GM20431 (cell line): Measurements from ENCODE around the gene PTGER4.
"Not testable (repeated sequence)": the region's sequence is repeated elsewhere in the genome, so short reads cannot be mapped to it uniquely, and the experiment has no call there.

Experiments used
- in situ Hi-C: fragments of 300-500 bp; cut with MseI, MboI; formaldehyde crosslinking; loops from one replicate; pipeline ENCODE4 v1.15.0; 2020; ENCODE audit warnings: low sequenced_read_pairs; ENCODE audit not compliant: unreplicated experiment

PTGER4 gene

GRCh38 chr5:40687321-40687720, 7.6 kb downstream of the PTGER4 start:
- in situ Hi-C loops, result loop anchor here (10.0 to 25.0 kb wide), 2 partner anchors 733 to 1100 kb away; no protein-coding TSS in a partner anchor

GRCh38 chr5:40688127-40688761, 8.5 kb downstream of the PTGER4 start:
- in situ Hi-C loops, result loop anchor here (10.0 to 25.0 kb wide), 2 partner anchors 733 to 1101 kb away; no protein-coding TSS in a partner anchor

- in situ Hi-C loops, result loop anchor here (10.0 to 25.0 kb wide), 2 partner anchors 734 to 1102 kb away; no protein-coding TSS in a partner anchor
These were observed 9.3 kb downstream of the PTGER4 start for GRCh38 chr5:40688996-40689395.

DNA sequence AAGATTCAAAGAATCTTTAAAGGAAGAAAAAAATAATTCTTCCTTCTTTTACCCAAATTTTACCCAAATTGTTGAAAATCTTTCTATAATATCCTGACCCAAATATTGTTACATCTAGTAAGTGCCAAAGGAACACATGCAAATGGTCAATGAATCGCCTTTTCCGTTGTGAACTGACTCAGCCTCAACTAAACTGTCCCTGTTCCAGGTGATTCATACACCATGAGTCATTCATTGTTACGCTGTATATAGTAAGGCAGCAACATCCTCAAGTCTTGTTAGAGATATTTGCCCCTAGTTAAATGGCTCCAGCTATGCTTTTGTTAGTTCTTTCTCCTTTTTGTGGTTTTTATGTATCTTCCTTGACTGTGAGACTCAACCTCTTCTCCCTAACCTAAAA, 9.7 kb downstream of the PTGER4 start:
- in situ Hi-C loops, result loop anchor here (10.0 to 25.0 kb wide), 2 partner anchors 735 to 1102 kb away; no protein-coding TSS in a partner anchor

DNA sequence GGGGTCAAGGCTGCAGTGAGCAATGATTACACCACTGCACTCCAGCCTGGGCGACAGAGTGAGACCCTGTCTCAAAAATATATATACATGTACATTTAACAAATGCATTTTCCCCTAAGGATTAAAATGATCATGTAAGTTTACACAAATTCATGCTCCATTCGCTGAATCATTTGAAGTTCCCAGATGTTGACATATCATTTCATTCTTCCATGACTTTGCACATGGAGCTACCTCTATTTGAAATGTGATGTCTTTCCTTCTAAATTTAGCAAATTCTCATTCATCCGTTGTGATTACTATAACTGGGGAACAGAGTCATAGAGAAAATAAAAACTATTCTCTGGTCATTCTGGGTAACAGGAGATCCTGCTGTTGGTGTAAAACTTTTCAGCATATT, 10.6 kb downstream of the PTGER4 start:
- in situ Hi-C loops, result loop anchor here (25.0 kb wide), 1 partner anchor 1103 kb away; no protein-coding TSS in a partner anchor

GRCh38 chr5:40691894-40692293, 12.2 kb downstream of the PTGER4 start:
- in situ Hi-C loops, result loop anchor here (25.0 kb wide), 1 partner anchor 1105 kb away; no protein-coding TSS in a partner anchor

- in situ Hi-C loops, result loop anchor here (25.0 kb wide), 1 partner anchor 1107 kb away; no protein-coding TSS in a partner anchor
These were observed 14.7 kb downstream of the PTGER4 start for GRCh38 chr5:40694433-40694832.

DNA sequence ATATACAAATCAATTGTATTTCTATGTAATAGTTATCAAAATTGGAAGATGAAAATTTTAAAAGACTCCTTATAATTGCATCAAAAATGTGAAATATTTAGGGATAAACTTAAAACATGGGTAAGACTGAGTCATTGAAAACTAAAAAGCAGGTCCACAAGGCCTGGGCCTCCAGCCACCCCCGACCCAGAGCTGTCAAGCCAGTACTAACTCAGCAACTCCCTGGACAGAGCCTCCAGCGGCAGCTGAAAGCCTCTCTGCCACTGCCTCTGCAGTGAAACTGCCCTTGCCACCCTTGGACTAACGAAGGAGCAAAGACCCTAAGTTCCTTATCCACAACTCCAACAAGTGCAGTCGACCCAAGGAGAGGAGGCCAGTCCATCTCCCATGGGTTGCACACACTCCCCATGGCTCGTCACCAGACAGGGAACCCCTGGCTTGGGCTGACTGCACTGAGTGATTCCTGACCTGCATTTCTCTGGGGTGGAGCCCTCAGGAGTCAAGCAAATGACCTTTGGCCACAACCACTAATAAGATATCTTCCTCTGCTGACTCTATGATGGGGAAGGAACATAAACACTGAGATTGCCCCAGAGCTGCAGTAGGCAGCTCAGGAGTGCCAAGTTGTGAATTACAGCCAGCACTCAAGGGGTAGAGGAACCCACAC, 20.5 kb downstream of the PTGER4 start:
- in situ Hi-C loops, result no loop called here

DNA sequence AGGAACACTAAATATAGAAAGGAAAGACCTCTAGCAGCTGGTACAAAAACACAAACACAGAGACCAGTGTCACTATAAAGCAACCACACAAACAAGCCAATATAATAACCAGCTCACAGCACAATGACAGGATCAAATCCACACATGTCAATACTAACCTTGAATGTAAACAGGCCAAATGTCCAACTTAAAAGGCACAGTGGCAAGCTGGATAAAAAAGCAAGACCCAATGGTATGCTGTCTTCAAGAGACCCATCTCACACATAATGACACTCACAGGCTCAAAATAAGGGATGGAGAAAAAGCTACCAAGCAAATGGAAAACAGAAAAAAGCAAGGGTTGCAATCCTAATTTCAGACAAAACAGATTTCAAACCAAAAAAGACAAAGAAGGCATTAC, 22.3 kb downstream of the PTGER4 start:
- in situ Hi-C loops, result not testable (repeated sequence)

- in situ Hi-C loops, result not testable (repeated sequence)
These were observed 25.8 kb downstream of the PTGER4 start for GRCh38 chr5:40705484-40705883.

DNA sequence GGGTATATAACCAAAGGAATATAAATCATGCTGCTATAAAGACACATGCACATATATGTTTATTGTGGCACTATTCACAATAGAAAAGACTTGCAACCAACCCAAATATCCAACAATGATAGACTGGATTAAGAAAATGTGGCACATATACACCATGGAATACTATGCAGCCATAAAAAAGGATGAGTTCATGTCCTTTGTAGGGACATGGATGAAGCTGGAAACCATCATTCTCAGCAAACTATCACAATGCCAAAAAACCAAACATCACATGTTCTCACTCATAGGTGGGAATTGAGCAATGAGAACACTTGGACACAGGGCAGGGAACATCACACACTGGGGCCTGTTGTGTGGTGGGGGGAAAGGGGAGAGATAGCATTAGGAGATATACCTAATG, 30.9 kb downstream of the PTGER4 start:
- in situ Hi-C loops, result not testable (repeated sequence)

DNA sequence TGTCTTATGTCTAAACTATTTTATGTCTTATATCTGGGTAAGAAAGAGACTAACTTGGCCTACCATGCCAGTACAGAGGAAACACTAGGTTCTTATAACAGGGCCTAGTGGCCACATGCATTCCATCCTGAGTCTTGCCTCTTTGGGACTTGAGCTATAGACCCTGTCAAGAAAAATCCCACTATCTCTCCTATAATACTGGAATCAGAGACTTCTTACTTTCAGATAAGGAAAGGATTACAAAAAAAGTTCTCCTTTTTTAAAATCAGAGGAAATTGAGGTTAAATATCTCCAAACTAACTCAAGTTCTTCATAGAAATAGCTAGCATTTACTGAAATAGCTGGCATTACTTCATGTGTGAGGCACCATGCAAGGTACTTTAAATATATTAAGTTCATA, 34.3 kb downstream of the PTGER4 start:
- in situ Hi-C loops, result no loop called here

- in situ Hi-C loops, result no loop called here
These were observed 36.3 kb downstream of the PTGER4 start for GRCh38 chr5:40716000-40716399.

- in situ Hi-C loops, result no loop called here
These were observed 36.9 kb downstream of the PTGER4 start for GRCh38 chr5:40716590-40716989.

DNA sequence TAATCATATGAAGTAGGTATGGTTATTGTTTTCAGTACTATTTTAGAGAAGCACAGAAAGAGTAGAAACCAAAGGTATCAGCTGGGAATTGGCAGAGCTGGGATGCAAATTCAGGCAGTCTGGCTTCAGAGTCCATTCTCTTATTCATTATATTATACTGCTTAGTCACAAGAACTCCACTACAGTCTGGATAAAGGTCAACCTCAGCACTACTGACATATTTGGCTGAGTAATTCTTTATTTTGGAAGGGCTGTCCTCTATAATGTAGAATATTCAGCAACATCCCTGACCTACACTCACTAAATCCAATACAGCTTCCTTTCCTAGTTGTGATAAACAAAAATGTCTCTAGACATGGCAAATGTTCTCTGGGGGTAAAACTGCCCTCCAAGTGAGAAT, 37.6 kb downstream of the PTGER4 start:
- in situ Hi-C loops, result no loop called here

DNA sequence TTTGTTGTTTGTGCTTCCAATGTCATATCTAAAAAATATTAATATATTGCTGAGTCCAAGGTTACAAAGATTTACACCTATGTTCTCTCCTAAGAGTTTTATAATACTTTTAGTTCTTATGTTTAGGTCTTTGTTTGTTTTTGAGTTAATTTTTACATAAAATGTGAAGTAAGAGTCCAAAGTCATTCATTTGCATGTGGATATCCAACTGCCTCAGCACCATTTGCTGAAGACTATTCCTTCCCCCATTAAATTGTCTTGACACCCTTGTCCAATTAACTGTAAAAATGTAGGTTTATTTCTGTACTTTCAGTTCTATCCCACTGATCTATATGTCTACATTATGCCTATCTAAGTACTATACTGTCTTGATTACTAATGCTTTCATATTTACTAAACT, 40.4 kb downstream of the PTGER4 start:
- in situ Hi-C loops, result no loop called here

DNA sequence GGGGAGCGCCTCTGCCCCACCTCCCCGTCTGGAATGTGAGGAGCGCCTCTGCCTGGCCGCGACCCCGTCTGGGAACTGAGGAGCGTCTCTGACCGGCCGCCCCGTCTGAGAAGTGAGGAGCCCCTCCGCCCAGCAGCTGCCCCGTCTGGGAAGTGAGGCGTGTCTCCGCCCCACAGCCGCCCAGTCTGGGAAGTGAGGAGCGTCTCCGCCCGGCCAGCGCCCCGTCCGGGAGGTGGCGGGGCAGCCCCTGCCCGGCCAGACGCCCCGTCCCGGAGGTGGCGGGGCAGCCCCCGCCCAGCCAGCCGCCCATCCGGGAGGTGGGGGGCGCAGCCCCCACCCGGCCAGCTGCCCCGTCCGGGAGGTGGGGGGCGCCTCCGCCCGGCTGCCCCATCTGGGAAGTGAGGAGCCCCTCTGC, 42.8 kb downstream of the PTGER4 start:
- in situ Hi-C loops, result not testable (repeated sequence)

DNA sequence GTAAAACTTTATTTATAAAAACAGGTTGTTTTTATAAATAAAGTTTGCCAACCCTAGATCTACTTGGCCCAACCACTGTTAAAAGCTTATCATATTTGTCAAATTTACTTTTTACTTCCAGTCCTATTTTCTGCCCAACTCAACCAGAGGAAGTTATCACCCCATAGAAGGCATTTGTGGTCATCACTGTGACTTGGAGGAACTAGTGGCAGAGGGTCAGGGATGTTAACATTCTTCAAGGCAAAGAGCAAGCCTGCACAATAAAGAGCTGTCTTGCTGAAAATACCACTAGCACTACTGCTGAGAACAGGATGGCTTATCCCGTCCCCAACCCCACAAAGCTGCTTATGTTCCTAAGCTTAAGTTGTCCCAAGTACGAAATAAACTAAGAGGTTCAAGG, 53.7 kb downstream of the PTGER4 start:
- in situ Hi-C loops, result no loop called here

- in situ Hi-C loops, result no loop called here
These were observed 54.3 kb downstream of the PTGER4 start for GRCh38 chr5:40733879-40734563.

GRCh38 chr5:40734986-40735385, 55.3 kb downstream of the PTGER4 start:
- in situ Hi-C loops, result no loop called here

DNA sequence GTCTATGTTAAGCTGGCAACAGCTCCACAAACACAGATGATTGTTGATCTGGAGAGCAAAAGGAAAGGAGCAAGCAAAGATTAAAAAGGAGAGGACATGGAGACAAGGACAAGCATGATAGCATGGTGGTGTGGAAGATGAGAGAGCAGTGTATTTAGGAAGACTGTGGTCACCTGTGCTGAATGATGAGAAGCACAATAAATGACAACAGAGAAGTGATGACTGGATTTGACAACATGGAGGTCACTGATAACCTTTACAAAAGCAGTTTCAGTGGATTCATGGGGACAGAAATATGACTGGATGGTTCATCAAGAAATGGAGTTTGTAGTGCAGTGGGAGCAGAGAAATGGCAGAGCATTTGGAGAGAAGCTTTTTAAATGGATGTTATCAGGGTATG, 55.9 kb downstream of the PTGER4 start:
- in situ Hi-C loops, result no loop called here
